ENCODE results near the gene ZNF396.

Gene ZNF396

GRCh38 chr18:35383136-35383535 is 6.0 kb upstream of the ZNF396 start:
- DNase-seq (ENCODE audit: low read depth): no peak

GRCh38 chr18:35379421-35379820 is 2.3 kb upstream of the ZNF396 start:
- DNase-seq (ENCODE audit: low read depth): no peak

GRCh38 chr18:35378574-35378896 is 1.4 kb upstream of the ZNF396 start:
- no peak for DNase-seq (ENCODE audit: low read depth)

GRCh38 chr18:35377875-35378573 is 887 bp upstream of the ZNF396 start:
- DNase-seq (ENCODE audit: low read depth): peak; percentile 18

- DNase-seq (ENCODE audit: low read depth): no peak
Observed at GRCh38 chr18:35376393-35376741, 770 bp downstream of the ZNF396 start.

GRCh38 chr18:35374708-35375107 is 2.4 kb downstream of the ZNF396 start:
- no peak for DNase-seq (ENCODE audit: low read depth)

- DNase-seq (ENCODE audit: low read depth): peak; percentile 47
Observed at GRCh38 chr18:35371412-35372195, 5.5 kb downstream of the ZNF396 start.

GRCh38 chr18:35369126-35369525 is 8.0 kb downstream of the ZNF396 start:
- no peak for DNase-seq (ENCODE audit: low read depth)

GRCh38 chr18:35368595-35368994 is 8.5 kb downstream of the ZNF396 start:
- DNase-seq (ENCODE audit: low read depth): no peak

GRCh38 chr18:35362531-35362930 is 14.6 kb downstream of the ZNF396 start:
- DNase-seq (ENCODE audit: low read depth): no peak

GRCh38 chr18:35361570-35362321 is 15.4 kb downstream of the ZNF396 start:
- DNase-seq (ENCODE audit: low read depth): no peak

- DNase-seq (ENCODE audit: low read depth): peak; percentile 84
Observed at GRCh38 chr18:35355140-35355618, 22.0 kb downstream of the ZNF396 start.

- no peak for DNase-seq (ENCODE audit: low read depth)
Observed at GRCh38 chr18:35352778-35353177, 24.4 kb downstream of the ZNF396 start.

GRCh38 chr18:35352283-35352682 is 24.9 kb downstream of the ZNF396 start:
- no peak for DNase-seq (ENCODE audit: low read depth)

GRCh38 chr18:35348001-35348400 is 29.1 kb downstream of the ZNF396 start:
- no peak for DNase-seq (ENCODE audit: low read depth)

- DNase-seq (ENCODE audit: low read depth): no peak
Observed at GRCh38 chr18:35345950-35346349, 31.2 kb downstream of the ZNF396 start.

- DNase-seq (ENCODE audit: low read depth): no peak
Observed at GRCh38 chr18:35345460-35345921, 31.6 kb downstream of the ZNF396 start.

GRCh38 chr18:35344736-35345459 is 32.2 kb downstream of the ZNF396 start:
- DNase-seq (ENCODE audit: low read depth): no peak

GRCh38 chr18:35343936-35344735 is 33.0 kb downstream of the ZNF396 start, which contains the start of gene ZNF24:
Gene ZNF24 (minus strand): TSS chr18:35344420. CDS start chr18:35340650, 3,770 bp downstream.
- peak; percentile 96 for DNase-seq (ENCODE audit: low read depth)

GRCh38 chr18:35343488-35343935 is 33.6 kb downstream of the ZNF396 start:
- DNase-seq (ENCODE audit: low read depth): peak; percentile 6

GRCh38 chr18:35337286-35337685 is 39.9 kb downstream of the ZNF396 start:
- DNase-seq (ENCODE audit: low read depth): no peak
